Osteocyte (in vitro differentiated cells): ENCODE data around the gene CELA2B. TPM values are rescaled to one million over a fixed set of nuclear protein-coding genes. Genes with fewer than 3 reads are reported as not detected.
"Not testable (repeated sequence)": the region's sequence is repeated elsewhere in the genome, so short reads cannot be mapped to it uniquely, and the experiment has no call there.

Experiments
- DNase-seq: peaks from one replicate; pipeline ENCODE4 v3.0.0; 2021; ENCODE audit warnings: mixed read lengths; ENCODE audit not compliant: unreplicated experiment; ENCODE audit errors: extremely low spot score
- H3K27ac Mint-ChIP-seq: one replicate; pipeline ENCODE4 v1.8.0; 2021; ENCODE audit warnings: mild to moderate bottlenecking, mixed read lengths; ENCODE audit not compliant: unreplicated experiment
- H3K27me3 Mint-ChIP-seq: one replicate; pipeline ENCODE4 v1.8.0; 2021; ENCODE audit warnings: mixed read lengths; ENCODE audit not compliant: unreplicated experiment
- H3K36me3 Mint-ChIP-seq: one replicate; pipeline ENCODE4 v1.8.0; 2021; ENCODE audit warnings: mixed read lengths; ENCODE audit not compliant: unreplicated experiment
- H3K4me1 Mint-ChIP-seq: one replicate; pipeline ENCODE4 v1.8.0; 2021; ENCODE audit warnings: mixed read lengths; ENCODE audit not compliant: unreplicated experiment
- H3K4me3 Mint-ChIP-seq: one replicate; pipeline ENCODE4 v1.8.0; 2021; ENCODE audit warnings: mild to moderate bottlenecking, moderate library complexity, mixed read lengths; ENCODE audit not compliant: unreplicated experiment
- H3K9me3 Mint-ChIP-seq: one replicate; pipeline ENCODE4 v1.8.0; 2021; ENCODE audit warnings: mixed read lengths; ENCODE audit not compliant: unreplicated experiment
- total RNA-seq: library from RNA; stranded (reverse); gene quantifications from 2 replicates; pipeline ENCODE4 v1.2.1, GENCODE V29; 2021
- TF ChIP-seq, protein P1 (sequence below): fragments of 200-600 bp; sonication (generic); IDR thresholded peaks from 2 replicates; pipeline ENCODE4 v1.5.0; 2021; ENCODE audit warnings: antibody characterized with exemption, mild to moderate bottlenecking, moderate library complexity

CELA2B gene
- total RNA-seq, 1 donor from 2014 or later = not detected

DNA sequence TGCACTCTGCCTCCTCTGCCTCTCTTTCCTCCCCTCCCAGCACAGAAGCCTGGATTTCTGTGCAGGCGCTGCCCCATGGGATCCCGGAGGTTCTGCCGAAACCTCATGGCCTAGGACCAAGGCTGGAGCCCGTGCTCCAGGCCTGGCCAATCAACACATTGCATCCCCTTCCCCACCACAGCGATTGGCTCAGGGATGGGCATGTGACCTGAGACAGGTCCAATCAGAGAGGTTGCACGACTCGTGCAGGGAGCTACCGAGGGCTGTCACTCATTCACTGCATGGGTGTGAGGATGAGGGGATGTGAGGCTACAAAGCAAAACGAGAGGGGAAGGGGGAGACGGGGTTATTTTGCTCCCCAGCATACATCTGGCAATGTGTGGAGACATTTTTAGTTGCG, 3.3 kb upstream of the CELA2B start:
- Mint-ChIP-seq H3K27ac (no peak overlapping the region), H3K36me3 (no peaks in the 10 kb centered on the region), H3K27me3 (no peaks in the 10 kb centered on the region), H3K4me3 (no peak overlapping the region), H3K4me1 (no peaks in the 10 kb centered on the region), H3K9me3 (no peaks in the 10 kb centered on the region)
- no peak for DNase-seq
- TF ChIP-seq, protein P1, sequence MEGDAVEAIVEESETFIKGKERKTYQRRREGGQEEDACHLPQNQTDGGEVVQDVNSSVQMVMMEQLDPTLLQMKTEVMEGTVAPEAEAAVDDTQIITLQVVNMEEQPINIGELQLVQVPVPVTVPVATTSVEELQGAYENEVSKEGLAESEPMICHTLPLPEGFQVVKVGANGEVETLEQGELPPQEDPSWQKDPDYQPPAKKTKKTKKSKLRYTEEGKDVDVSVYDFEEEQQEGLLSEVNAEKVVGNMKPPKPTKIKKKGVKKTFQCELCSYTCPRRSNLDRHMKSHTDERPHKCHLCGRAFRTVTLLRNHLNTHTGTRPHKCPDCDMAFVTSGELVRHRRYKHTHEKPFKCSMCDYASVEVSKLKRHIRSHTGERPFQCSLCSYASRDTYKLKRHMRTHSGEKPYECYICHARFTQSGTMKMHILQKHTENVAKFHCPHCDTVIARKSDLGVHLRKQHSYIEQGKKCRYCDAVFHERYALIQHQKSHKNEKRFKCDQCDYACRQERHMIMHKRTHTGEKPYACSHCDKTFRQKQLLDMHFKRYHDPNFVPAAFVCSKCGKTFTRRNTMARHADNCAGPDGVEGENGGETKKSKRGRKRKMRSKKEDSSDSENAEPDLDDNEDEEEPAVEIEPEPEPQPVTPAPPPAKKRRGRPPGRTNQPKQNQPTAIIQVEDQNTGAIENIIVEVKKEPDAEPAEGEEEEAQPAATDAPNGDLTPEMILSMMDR = no peak

DNA sequence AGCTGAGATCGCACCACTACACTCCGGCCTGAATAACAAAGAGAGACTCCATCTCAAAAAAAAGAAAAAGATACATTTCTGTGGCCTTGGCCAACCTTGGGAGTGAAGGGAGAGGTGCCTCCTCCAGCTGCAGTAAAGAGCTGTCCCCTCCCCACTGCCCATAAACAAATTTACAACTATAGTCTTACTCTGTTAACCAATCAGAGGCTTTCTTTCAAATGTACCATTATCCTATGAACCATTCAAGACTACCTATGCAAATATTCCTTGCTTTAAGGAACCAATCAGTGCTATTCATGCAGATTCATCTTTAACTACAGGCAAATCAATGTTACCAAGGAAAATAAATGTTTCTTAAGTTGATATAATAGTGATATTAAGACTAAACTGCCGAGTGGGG, 1.0 kb downstream of the CELA2B start:
- TF ChIP-seq, protein P1 = no peak
- no peak overlapping the region for H3K4me3 Mint-ChIP-seq
- DNase-seq = no peak
- no peaks in the 10 kb centered on the region for H3K36me3 Mint-ChIP-seq
- H3K27me3 Mint-ChIP-seq = no peaks in the 10 kb centered on the region
- H3K4me1 Mint-ChIP-seq = no peaks in the 10 kb centered on the region
- H3K9me3 Mint-ChIP-seq = no peaks in the 10 kb centered on the region
- H3K27ac Mint-ChIP-seq = no peak overlapping the region

DNA sequence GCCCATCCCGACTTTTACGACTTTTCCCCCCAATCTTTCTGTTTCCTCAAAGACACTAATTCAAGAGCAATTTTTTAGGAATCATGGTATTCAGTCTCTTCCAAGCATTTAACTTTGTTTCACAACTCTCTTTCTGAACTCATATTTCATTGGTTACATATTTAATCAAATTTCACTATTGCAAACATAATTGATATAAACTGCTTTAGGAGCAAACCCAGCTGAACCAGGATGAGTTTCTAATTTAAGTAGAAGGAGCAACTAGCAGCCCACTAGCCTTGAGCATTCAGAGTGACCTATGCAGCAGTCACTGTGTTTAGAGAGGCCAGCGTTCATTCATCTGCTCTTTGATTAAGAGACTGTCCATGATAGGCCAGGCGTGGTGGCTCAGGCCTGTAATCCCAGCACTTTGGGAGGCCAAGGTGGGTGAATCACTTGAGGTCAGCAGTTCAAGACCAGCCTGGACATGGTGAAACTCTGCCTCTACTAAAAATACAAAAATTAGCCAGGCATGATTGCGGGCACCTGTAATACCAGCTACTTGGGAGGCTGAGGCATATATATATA, 1.8 kb downstream of the CELA2B start:
- no peaks in the 10 kb centered on the region for H3K36me3 Mint-ChIP-seq
- DNase-seq = no peak
- H3K9me3 Mint-ChIP-seq = no peaks in the 10 kb centered on the region
- TF ChIP-seq, protein P1 = no peak
- no peak overlapping the region for H3K27ac Mint-ChIP-seq
- no peaks in the 10 kb centered on the region for H3K27me3 Mint-ChIP-seq
- no peaks in the 10 kb centered on the region for H3K4me1 Mint-ChIP-seq
- H3K4me3 Mint-ChIP-seq = no peak overlapping the region

DNA sequence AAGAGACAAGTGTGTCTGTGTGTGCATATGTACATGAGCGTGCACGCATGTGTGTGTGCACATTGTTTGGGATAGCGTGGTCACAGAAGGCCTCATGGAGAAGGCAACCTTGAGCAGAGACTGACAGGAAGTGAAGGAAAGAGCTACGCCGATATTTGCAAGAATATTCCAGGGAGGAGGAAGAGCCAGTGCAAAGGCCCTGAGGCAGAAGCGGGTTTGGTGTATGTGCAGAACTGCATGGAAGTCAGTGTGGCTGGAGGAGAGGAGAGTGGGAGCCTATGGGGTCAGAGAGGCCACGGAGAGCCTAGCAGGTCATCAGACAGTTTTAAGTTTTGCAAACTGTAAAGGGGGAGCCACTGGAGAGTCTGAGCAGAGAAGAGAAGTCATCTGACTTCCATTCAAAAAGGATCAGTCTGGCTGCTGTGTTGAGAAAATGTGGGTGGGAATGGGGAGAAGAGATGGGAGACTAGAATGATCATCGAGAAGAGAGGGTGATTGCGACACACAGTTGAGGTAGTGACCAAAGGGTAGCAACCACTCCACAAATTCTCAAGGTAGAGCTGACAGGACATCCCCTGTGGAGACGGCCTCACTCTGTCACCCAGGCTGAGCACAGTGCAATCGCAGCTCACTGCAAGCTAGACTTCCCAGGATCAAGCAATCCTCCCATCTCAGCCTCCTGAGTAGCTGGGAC, 3.9 kb downstream of the CELA2B start:
- H3K9me3 Mint-ChIP-seq = no peaks in the 10 kb centered on the region
- H3K4me1 Mint-ChIP-seq = no peaks in the 10 kb centered on the region
- DNase-seq = no peak
- no peak overlapping the region for H3K27ac Mint-ChIP-seq
- no peaks in the 10 kb centered on the region for H3K27me3 Mint-ChIP-seq
- no peaks in the 10 kb centered on the region for H3K36me3 Mint-ChIP-seq
- H3K4me3 Mint-ChIP-seq = no peak overlapping the region
- TF ChIP-seq, protein P1 = no peak

DNA sequence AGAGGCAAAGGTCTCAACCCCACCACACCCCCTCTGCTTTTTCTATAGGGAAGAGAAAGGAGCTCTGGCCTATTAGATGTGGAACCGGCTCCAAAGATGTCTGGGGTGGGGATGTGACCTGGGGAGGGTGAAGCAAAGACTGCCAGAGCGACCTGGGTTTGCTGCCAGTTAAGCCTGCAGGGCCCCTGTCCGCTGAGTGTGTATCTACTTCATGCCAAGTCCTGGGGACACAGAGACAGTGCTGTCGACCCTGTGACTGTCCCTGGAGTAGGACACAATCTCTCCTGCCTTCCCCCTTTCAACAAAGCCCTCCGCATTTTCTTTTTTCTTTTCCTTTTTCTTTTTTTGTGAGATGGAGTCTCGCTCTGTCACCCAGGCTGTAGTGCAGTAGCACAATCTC, 6.6 kb downstream of the CELA2B start:
- not testable (repeated sequence) for H3K9me3 Mint-ChIP-seq, H3K4me3 Mint-ChIP-seq, H3K4me1 Mint-ChIP-seq, DNase-seq, H3K27ac Mint-ChIP-seq, H3K36me3 Mint-ChIP-seq, H3K27me3 Mint-ChIP-seq

DNA sequence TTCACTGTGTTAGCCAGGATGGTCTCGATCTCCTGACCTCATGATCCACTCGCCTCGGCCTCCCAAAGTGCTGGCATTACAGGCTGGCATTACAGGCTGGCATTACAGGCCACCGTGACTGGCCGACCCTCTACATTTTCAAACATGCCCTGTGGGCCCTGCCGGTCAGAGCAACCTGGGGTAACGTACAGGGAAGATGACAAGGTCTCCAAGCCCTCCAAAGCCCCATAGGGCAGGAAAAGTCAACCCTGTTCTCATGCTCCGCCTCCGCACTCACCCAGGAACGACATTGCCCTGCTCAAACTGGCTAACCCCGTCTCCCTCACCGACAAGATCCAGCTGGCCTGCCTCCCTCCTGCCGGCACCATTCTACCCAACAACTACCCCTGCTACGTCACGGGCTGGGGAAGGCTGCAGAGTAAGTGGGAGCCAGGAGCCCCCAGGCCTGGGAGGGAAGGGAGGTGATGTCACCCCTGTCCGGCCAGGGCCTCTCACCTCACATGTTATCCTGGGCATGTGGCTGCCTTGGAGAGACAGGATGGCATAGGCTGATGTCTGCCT, 7.2 kb downstream of the CELA2B start:
- not testable (repeated sequence) for H3K36me3 Mint-ChIP-seq, H3K4me3 Mint-ChIP-seq, DNase-seq, H3K27me3 Mint-ChIP-seq, H3K4me1 Mint-ChIP-seq, H3K9me3 Mint-ChIP-seq, H3K27ac Mint-ChIP-seq
